ENCODE results near the gene NDUFB5. TPM values are rescaled to one million over a fixed set of nuclear protein-coding genes. Genes with fewer than 3 reads are reported as not detected.

Gene NDUFB5
- polyA plus RNA-seq, 1 experiment: 80.0 TPM

GRCh38 chr3:179668429-179668828, 63.8 kb downstream of the NDUFB5 start:
- H3K4me3 ChIP-seq (ENCODE audit: low read depth, low read length): no peak overlapping the region
- POLR2A ChIA-PET: no interaction called here
- no peaks in the 10 kb centered on the region for H3K27me3 ChIP-seq (ENCODE audit: control insufficient read depth, insufficient read depth, low read length)
- CTCF ChIA-PET: no interaction called here
- no peaks in the 10 kb centered on the region for H3K9me3 ChIP-seq (ENCODE audit: control insufficient read depth, insufficient read depth, low read length)
- H3K27ac ChIP-seq (ENCODE audit: low read depth, low read length): no peak overlapping the region
- TF ChIP-seq CTCF (IDR thresholded peaks at IDR 0.05; ENCODE audit: low read depth, low read length): no peak
- DNase-seq (ENCODE audit: low read depth, low spot score): no peak

GRCh38 chr3:179670311-179670710, 65.7 kb downstream of the NDUFB5 start:
- H3K27ac ChIP-seq (ENCODE audit: low read depth, low read length): no peak overlapping the region
- ChIA-PET POLR2A (no interaction called here), CTCF (interaction anchor here (0.9 to 1.0 kb wide), 2 partner anchors 10 to 20 kb away, joined by 3 to 4 read pairs; no protein-coding TSS in a partner anchor)

GRCh38 chr3:179671309-179671708, 66.7 kb downstream of the NDUFB5 start:
- no peak overlapping the region for H3K27ac ChIP-seq (ENCODE audit: low read depth, low read length)
- ChIA-PET POLR2A (no interaction called here), CTCF (interaction anchor here (1.3 kb wide), 1 partner anchor 22 kb away, joined by 8 read pairs; no protein-coding TSS in a partner anchor)
- H3K4me3 ChIP-seq (ENCODE audit: low read depth, low read length): no peak overlapping the region
- H3K9me3 ChIP-seq (ENCODE audit: control insufficient read depth, insufficient read depth, low read length): no peaks in the 10 kb centered on the region
- TF ChIP-seq CTCF (IDR thresholded peaks at IDR 0.05; ENCODE audit: low read depth, low read length): no peak
- no peak for DNase-seq (ENCODE audit: low read depth, low spot score)
- no peaks in the 10 kb centered on the region for H3K27me3 ChIP-seq (ENCODE audit: control insufficient read depth, insufficient read depth, low read length)

More at GRCh38 chr3:179670311-179670710, 65.7 kb downstream of the NDUFB5 start:
- H3K4me3 ChIP-seq (ENCODE audit: low read depth, low read length): no peak overlapping the region
- DNase-seq (ENCODE audit: low read depth, low spot score): no peak
- no peak for TF ChIP-seq CTCF (IDR thresholded peaks at IDR 0.05; ENCODE audit: low read depth, low read length)
- no peaks in the 10 kb centered on the region for H3K27me3 ChIP-seq (ENCODE audit: control insufficient read depth, insufficient read depth, low read length)
- H3K9me3 ChIP-seq (ENCODE audit: control insufficient read depth, insufficient read depth, low read length): no peaks in the 10 kb centered on the region

GRCh38 chr3:179671747-179672242, 67.2 kb downstream of the NDUFB5 start:
- DNase-seq (ENCODE audit: low read depth, low spot score): no peak
- Histone ChIP-seq H3K9me3 (ENCODE audit: control insufficient read depth, insufficient read depth, low read length) (no peaks in the 10 kb centered on the region), H3K27me3 (ENCODE audit: control insufficient read depth, insufficient read depth, low read length) (no peaks in the 10 kb centered on the region), H3K27ac (ENCODE audit: low read depth, low read length) (no peak overlapping the region), H3K4me3 (ENCODE audit: low read depth, low read length) (no peak overlapping the region)
- TF ChIP-seq CTCF (IDR thresholded peaks at IDR 0.05; ENCODE audit: low read depth, low read length): no peak
- ChIA-PET POLR2A (no interaction called here), CTCF (interaction anchor here (1.3 kb wide), 1 partner anchor 22 kb away, joined by 8 read pairs; no protein-coding TSS in a partner anchor)

- no peak for DNase-seq (ENCODE audit: low read depth, low spot score)
- no peak overlapping the region for H3K27ac ChIP-seq (ENCODE audit: low read depth, low read length)
- ChIA-PET POLR2A (no interaction called here), CTCF (no interaction called here)
- H3K4me3 ChIP-seq (ENCODE audit: low read depth, low read length): no peak overlapping the region
- H3K9me3 ChIP-seq (ENCODE audit: control insufficient read depth, insufficient read depth, low read length): no peaks in the 10 kb centered on the region
- no peaks in the 10 kb centered on the region for H3K27me3 ChIP-seq (ENCODE audit: control insufficient read depth, insufficient read depth, low read length)
- TF ChIP-seq CTCF (IDR thresholded peaks at IDR 0.05; ENCODE audit: low read depth, low read length): no peak
Measured at GRCh38 chr3:179672918-179673317, 68.3 kb downstream of the NDUFB5 start.

All from AG04450 (cell line).